Measurements from ENCODE around the gene WDR88. TPM values are rescaled to one million over a fixed set of nuclear protein-coding genes. Genes with fewer than 3 reads are reported as not detected.
"Not testable (repeated sequence)": the region's sequence is repeated elsewhere in the genome, so short reads cannot be mapped to it uniquely, and the experiment has no call there.

Gene WDR88
- total RNA-seq, 2 experiments from 2014 or later, result 0.27 TPM; not detected in 1

DNA sequence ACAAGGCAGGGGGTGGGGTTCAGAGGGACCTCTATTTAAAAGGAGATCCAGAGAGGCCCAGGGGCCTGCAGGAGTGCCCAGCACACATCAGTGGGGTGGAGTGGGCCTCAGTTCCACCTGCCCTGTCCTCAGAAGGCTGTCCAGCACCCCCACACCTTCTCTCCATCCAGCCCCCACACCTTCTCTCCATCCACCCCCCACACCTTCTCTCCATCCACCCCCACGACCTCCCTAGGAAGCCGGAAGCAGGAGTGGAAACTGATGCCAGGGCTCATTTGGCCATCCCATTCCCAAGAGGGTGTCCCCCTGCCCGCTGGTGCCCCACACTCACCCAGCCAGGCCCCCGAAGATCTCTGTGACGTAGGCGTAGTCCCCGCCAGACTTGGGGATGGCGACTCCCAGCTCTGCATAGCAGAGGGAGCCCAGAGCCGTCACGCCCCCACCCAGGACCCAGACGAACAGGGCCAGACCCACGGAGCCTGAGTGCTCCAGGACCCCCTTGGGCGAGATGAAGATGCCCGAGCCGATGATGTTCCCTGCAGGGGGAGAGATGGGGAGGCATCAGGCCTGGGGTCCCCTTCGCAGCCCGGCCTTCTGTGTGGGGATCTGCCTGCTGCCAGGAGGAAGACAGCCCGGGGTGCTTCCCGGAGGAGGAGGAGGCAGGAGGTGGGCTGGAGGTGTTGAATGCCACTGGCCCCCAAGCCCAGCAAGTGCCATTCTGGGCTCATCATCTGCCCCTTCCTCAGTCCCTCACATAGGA, 83.7 kb downstream of the WDR88 start:
- Mint-ChIP-seq H3K27me3 (no peaks in the 10 kb centered on the region), H3K4me1 (no peaks in the 10 kb centered on the region), H3K9me3 (no peaks in the 10 kb centered on the region), H3K4me3 (no peak overlapping the region), H3K27ac (no peak overlapping the region), H3K36me3 (ENCODE audit: low read depth) (no peaks in the 10 kb centered on the region)
- ChIA-PET POLR2A (no interaction called here), CTCF (no interaction called here)
- DNase-seq, result no peak

DNA sequence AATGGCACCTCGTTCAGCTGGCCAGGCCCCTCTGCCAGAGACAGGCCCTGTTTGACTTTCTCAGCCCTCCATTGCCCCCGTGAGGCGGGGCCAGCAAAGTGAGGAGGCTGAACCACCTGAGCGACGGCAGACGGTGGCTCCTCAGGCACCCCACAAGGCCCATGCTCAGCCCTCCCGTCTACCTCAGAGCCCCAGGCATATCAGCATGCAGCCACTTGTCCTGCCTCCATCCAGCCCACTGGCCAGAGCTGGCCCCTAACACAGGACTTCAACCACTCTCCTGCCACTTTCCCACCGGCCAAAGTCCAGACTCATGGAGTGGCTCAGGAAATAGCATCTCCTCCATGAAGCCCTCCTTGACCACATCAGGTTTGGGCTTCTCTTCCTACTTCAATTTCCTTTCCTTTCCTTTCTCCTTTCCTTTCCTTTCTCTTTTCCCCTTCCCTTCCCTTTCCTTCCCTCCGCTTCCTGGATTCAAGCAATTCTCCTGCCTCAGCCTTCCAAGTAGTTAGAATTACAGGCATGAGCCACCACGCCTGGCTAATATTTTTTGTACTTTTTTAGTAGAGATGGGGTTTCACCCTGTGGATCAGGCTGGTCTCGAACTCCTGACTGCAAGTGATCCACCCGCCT, 84.4 kb downstream of the WDR88 start:
- Mint-ChIP-seq H3K27me3 (no peaks in the 10 kb centered on the region), H3K36me3 (ENCODE audit: low read depth) (no peaks in the 10 kb centered on the region), H3K27ac (peak overlapping the region; percentile 56), H3K4me1 (no peaks in the 10 kb centered on the region), H3K4me3 (no peak overlapping the region), H3K9me3 (no peaks in the 10 kb centered on the region)
- CTCF ChIA-PET, result no interaction called here
- POLR2A ChIA-PET, result no interaction called here
- no peak for DNase-seq

DNA sequence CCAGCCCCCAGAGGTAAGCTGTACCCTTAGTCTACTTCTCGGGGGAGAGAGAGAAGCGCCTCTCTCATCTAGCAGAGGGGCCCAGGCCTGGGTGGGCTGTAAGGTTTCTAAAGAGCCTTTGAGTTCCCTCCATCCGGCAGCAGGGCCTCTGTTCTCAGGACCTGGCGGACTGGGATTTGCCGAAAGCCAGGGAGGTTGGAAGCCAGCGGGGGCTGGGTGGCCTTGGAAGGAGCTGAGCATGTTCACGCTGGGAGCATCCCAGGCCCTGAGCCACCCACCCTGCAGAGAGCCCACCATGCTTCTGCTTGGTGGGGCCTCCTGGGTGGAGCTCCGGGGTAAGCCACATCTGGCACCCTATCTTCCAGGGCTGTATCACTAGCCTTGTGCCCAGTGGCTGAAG, 86.0 kb downstream of the WDR88 start:
- Mint-ChIP-seq H3K4me3 (no peak overlapping the region), H3K36me3 (ENCODE audit: low read depth) (no peaks in the 10 kb centered on the region), H3K27ac (no peak overlapping the region), H3K4me1 (no peaks in the 10 kb centered on the region), H3K9me3 (no peaks in the 10 kb centered on the region), H3K27me3 (peaks cover 4% of the 10 kb centered on the region)
- ChIA-PET CTCF (no interaction called here), POLR2A (no interaction called here)
- DNase-seq, result no peak

DNA sequence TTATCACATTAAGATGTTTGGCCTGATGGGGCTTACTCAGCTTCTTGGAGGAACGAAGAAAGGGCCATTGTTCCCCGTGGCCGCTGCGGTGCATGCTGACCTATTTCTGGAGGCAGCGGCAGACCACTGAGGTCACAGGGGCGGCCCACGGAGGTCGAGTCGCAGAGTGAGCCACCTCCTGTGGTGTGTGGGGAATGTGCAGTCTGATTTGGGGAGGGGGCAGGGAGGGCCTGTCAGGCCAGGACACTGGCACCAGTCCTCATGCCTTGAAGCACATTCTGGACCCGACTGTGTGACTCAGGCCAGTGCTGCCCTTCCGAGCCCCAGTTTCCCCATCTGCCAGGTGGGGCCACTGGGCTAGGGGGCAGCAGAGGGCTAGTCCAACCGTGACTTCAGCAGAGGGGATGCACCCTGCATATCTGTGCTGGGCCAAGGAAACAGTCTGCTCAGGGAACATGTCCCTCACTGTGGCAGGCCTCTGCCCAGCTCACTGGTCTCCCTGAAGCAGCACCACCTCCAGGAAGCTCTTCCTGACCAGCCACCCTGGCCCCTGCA, 87.4 kb downstream of the WDR88 start:
- Mint-ChIP-seq H3K36me3 (ENCODE audit: low read depth) (no peaks in the 10 kb centered on the region), H3K27ac (no peak overlapping the region), H3K4me3 (no peak overlapping the region), H3K27me3 (peaks cover 14% of the 10 kb centered on the region), H3K4me1 (no peaks in the 10 kb centered on the region), H3K9me3 (no peaks in the 10 kb centered on the region)
- no peak for DNase-seq
- ChIA-PET CTCF (no interaction called here), POLR2A (no interaction called here)

DNA sequence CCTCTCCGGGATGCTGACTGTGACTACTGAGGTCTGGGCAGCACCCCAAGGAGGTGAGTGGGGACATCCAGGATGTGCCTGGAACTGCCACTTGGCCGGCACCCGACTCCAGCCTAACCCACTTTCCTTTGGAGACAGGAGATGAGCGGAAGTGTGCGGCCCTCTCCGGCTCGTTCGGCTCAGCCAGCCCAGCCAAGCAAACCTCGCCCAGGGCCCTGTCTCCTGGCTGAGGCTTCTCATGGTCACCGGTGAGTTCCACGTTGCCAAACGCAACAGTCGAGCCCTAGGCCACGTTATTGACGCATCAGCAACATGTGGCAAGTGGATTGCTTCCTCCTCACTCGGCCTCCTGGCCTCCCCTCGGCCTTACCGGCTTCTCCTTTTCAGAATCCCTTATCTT, 88.2 kb downstream of the WDR88 start:
- ChIA-PET CTCF (no interaction called here), POLR2A (no interaction called here)
- H3K4me3 Mint-ChIP-seq, result no peak overlapping the region
- no peak overlapping the region for H3K27ac Mint-ChIP-seq
- H3K9me3 Mint-ChIP-seq, result no peaks in the 10 kb centered on the region
- H3K4me1 Mint-ChIP-seq, result peaks cover 2% of the 10 kb centered on the region
- H3K36me3 Mint-ChIP-seq (ENCODE audit: low read depth), result no peaks in the 10 kb centered on the region
- H3K27me3 Mint-ChIP-seq, result peaks cover 22% of the 10 kb centered on the region
- no peak for DNase-seq

DNA sequence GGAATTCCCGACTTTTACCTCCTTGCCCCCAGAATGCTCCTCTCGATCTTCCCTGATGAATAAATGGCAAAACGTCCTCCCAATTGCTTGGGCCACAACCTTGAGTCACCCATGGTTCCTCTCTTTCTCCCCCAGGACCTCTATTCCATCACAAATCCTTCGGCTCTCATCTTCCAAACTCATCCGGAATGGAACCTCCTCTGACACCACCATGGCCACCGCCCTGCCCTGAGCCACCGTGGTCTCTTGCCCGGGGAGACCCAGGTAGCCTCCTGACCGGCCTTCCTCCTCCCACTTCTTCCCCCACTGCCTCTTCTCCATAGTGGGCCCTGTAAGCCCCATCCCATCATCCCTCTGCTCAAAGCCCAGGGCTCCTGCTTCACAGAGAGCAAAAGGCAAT, 88.8 kb downstream of the WDR88 start:
- Mint-ChIP-seq H3K27ac (no peak overlapping the region), H3K4me3 (no peak overlapping the region), H3K4me1 (peaks cover 2% of the 10 kb centered on the region), H3K36me3 (ENCODE audit: low read depth) (no peaks in the 10 kb centered on the region), H3K27me3 (peaks cover 22% of the 10 kb centered on the region), H3K9me3 (no peaks in the 10 kb centered on the region)
- ChIA-PET CTCF (no interaction called here), POLR2A (no interaction called here)
- DNase-seq, result no peak

DNA sequence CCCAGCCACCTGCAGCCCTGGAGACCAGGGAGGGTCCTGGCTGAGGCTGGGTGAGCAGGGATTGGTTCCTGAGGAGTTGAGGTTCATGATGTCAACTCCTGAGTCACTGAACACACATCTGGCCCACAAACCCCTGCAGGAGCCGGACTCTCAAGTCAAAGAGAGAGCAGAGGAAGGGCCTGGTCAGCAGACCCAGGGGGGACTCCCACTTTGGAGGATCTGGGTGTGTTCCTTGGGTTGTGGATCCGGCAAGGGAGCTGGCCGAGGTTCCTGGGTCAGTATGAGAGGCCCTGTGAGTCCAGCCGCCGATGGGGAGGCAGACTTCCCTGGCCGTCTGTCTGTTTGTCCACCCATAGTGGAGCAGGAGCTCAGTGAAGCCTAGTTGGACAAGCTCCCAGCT, 89.7 kb downstream of the WDR88 start:
- peaks cover 5% of the 10 kb centered on the region for H3K4me1 Mint-ChIP-seq
- peaks cover 31% of the 10 kb centered on the region for H3K27me3 Mint-ChIP-seq
- H3K9me3 Mint-ChIP-seq, result no peaks in the 10 kb centered on the region
- POLR2A ChIA-PET, result no interaction called here
- CTCF ChIA-PET, result no interaction called here
- no peak overlapping the region for H3K4me3 Mint-ChIP-seq
- no peaks in the 10 kb centered on the region for H3K36me3 Mint-ChIP-seq (ENCODE audit: low read depth)
- no peak for DNase-seq
- no peak overlapping the region for H3K27ac Mint-ChIP-seq

DNA sequence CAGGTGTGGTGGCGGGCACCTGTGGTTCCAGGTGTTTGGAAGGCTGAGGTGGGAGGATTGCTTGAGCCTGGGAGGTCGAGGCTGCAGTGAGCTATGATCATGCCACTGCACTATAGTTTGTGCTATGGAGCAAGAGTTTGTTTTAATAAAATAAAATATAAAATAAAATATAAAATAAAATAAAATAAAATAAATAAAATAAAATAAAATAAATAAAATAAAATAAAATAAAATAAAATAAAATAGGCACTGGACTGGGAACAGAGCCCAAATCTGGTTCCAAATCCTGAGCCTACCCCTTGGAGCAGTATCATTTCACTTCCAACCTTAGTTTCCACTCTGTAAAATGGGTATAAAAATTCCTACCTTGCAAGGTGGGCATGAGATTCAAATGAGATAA, 90.3 kb downstream of the WDR88 start:
- not testable (repeated sequence) for H3K36me3 Mint-ChIP-seq (ENCODE audit: low read depth)

DNA sequence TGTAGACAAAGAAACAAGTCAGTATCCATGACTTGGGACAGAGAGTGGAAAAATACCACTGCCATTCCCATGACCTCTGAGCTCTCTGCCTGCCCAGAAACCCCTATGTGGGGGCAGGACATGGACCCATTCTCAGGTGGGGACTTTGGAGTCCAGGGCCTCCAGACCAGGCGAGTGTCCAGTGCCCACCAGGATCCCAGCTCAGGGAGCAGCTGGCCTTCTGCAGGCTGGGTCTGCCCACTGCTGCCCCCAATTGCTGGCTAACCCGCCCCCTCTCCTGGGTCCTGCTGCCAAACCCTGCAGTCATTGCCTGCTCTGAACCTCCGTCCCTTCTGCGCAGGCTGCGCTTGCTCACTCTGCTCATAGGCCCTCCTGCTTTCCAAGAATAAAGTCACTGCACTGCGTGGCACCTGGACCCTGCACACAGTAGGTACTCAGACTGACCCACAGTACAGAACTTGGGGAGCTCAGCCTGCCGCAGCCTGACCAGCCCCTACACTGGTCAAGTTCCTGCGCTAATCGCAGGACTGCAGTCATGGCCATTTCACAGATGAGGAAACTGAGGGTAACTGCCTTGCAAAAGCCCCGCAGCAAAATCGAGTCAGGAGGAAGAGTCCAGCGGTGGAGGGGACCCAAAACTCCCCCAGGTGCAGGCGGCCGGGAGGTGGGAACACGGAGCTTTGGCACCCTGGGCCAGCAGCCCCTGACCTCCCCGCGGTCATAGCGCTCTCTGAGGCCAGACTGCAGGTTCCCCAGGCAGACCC, 93.0 kb downstream of the WDR88 start:
- ChIA-PET CTCF (no interaction called here), POLR2A (no interaction called here)
- Mint-ChIP-seq H3K4me1 (peaks cover 7% of the 10 kb centered on the region), H3K36me3 (ENCODE audit: low read depth) (peaks cover 7% of the 10 kb centered on the region), H3K9me3 (peaks cover 14% of the 10 kb centered on the region), H3K27me3 (peaks cover 48% of the 10 kb centered on the region), H3K4me3 (no peak overlapping the region), H3K27ac (no peak overlapping the region)
- DNase-seq, result no peak

More for the DNA sequence above, 90.3 kb downstream of the WDR88 start:
- H3K27ac Mint-ChIP-seq, H3K4me1 Mint-ChIP-seq, DNase-seq, CTCF ChIA-PET, H3K9me3 Mint-ChIP-seq, POLR2A ChIA-PET, H3K4me3 Mint-ChIP-seq: not testable (repeated sequence)
- H3K27me3 Mint-ChIP-seq, result peaks cover 34% of the 10 kb centered on the region

Other genes with a start within 250 kb of the WDR88 start
- gene CEP89, start 160.2 kb upstream of the WDR88 start, total RNA-seq, result 10 to 100 TPM; 18.7 to 25.9 TPM
- 1 to 10 TPM; 7.3 to 8.3 TPM for gene FAAP24, start 159.9 kb upstream of the WDR88 start, total RNA-seq
- 1 to 10 TPM; 1.4 TPM for gene RHPN2, start 67.2 kb upstream of the WDR88 start, total RNA-seq
- 10 to 100 TPM; 14.7 to 14.9 TPM for gene GPATCH1, start 50.9 kb upstream of the WDR88 start, total RNA-seq
- gene LRP3, start 62.2 kb downstream of the WDR88 start, total RNA-seq, result under 1 TPM; 0.08 to 0.20 TPM
- gene SLC7A10, start 93.7 kb downstream of the WDR88 start, total RNA-seq, result not detected
- gene CEBPA, start 170.4 kb downstream of the WDR88 start, total RNA-seq, result under 1 TPM; 0.10 TPM
- gene CEBPG, start 241.6 kb downstream of the WDR88 start, total RNA-seq, result 10 to 100 TPM; 24.0 to 24.4 TPM

All from activated CD4-positive, alpha-beta T cell treated with anti-CD3 and anti-CD28 coated beads, Interleukin-2, amount 10 ng/mL, durations not matched to agents 7 days and 5 days (primary cell).